AG04450 (cell line): Measurements from ENCODE around the gene CC2D2A. TPM values are rescaled to one million over a fixed set of nuclear protein-coding genes. Genes with fewer than 3 reads are reported as not detected.

Experiments used
- CTCF ChIA-PET: fragments of 300-600, 350-600 bp; formaldehyde crosslinking; extraction: SDS; loops from one replicate; lab custom pipeline; 2022; ENCODE audit warnings: antibody characterized with exemption, inconsistent platforms; lab: Charles Lee
- POLR2A ChIA-PET: fragments of 350-600 bp; formaldehyde crosslinking; extraction: SDS; loops from one replicate; lab custom pipeline; 2021; ENCODE audit warnings: antibody characterized with exemption, inconsistent platforms; lab: Yijun Ruan, JAX
- DNase-seq: peaks from one replicate; pipeline ENCODE4 v3.0.0-alpha.2; 2011; ENCODE audit warnings: low read depth, low spot score
- H3K27ac ChIP-seq: one replicate; pipeline ENCODE4 v1.5.1; 2012; ENCODE audit warnings: low read depth, low read length, control low read depth
- H3K27me3 ChIP-seq: one replicate; pipeline ENCODE4 v1.6.0; 2012; ENCODE audit warnings: low read length; ENCODE audit not compliant: control insufficient read depth, insufficient read depth
- H3K4me3 ChIP-seq: 2 replicates; pipeline ENCODE4 v1.5.1; 2011; ENCODE audit warnings: mild to moderate bottlenecking, low read depth, low read length, control low read depth
- H3K9me3 ChIP-seq: 2 replicates; pipeline ENCODE4 v1.5.1; 2012; ENCODE audit warnings: low read length; ENCODE audit not compliant: control insufficient read depth, insufficient read depth
- CTCF ChIP-seq: IDR thresholded peaks from 2 replicates; pipeline ENCODE4 v1.5.1; 2011; ENCODE audit warnings: low read depth, low read length, control low read depth, inconsistent platforms
- polyA plus RNA-seq: library from polyadenylated mRNA; depleted of rRNA; stranded (reverse); fragments of >200 nt; gene quantifications from 2 replicates; pipeline ENCODE4 v1.2.3, GENCODE V29; 2011

The CC2D2A gene
- polyA plus RNA-seq, 1 experiment, result 40.7 TPM

- TF ChIP-seq CTCF, result no peak
- ChIA-PET POLR2A (no interaction called here), CTCF (no interaction called here)
- H3K27ac ChIP-seq, result no peak overlapping the region
- no peaks in the 10 kb centered on the region for H3K27me3 ChIP-seq
- H3K9me3 ChIP-seq, result no peaks in the 10 kb centered on the region
- DNase-seq, result no peak
- no peak overlapping the region for H3K4me3 ChIP-seq
These were observed 82.2 kb downstream of the CC2D2A start for GRCh38 chr4:15551740-15552446.

- Histone ChIP-seq H3K27me3 (no peaks in the 10 kb centered on the region), H3K4me3 (no peak overlapping the region), H3K27ac (no peak overlapping the region), H3K9me3 (no peaks in the 10 kb centered on the region)
- no peak for TF ChIP-seq CTCF
- CTCF ChIA-PET, result no interaction called here
- DNase-seq, result no peak
- POLR2A ChIA-PET, result no interaction called here
These were observed 83.1 kb downstream of the CC2D2A start for GRCh38 chr4:15552557-15553362.

- CTCF ChIA-PET, result no interaction called here
- DNase-seq, result no peak
- Histone ChIP-seq H3K4me3 (no peak overlapping the region), H3K27me3 (no peaks in the 10 kb centered on the region), H3K27ac (no peak overlapping the region), H3K9me3 (no peaks in the 10 kb centered on the region)
- TF ChIP-seq CTCF, result no peak
- POLR2A ChIA-PET, result no interaction called here
These were observed 86.9 kb downstream of the CC2D2A start for GRCh38 chr4:15556511-15557092.

- no peak for TF ChIP-seq CTCF
- Histone ChIP-seq H3K27me3 (no peaks in the 10 kb centered on the region), H3K9me3 (no peaks in the 10 kb centered on the region), H3K4me3 (no peak overlapping the region), H3K27ac (no peak overlapping the region)
- CTCF ChIA-PET, result interaction anchor here (0.5 kb wide), 1 partner anchor 139 kb away, joined by 3 read pairs; no protein-coding TSS in a partner anchor
- POLR2A ChIA-PET, result no interaction called here
- no peak for DNase-seq
These were observed 88.3 kb downstream of the CC2D2A start for GRCh38 chr4:15557786-15558550.
